IMR-90 (cell line): ENCODE results near the gene MRPL10. TPM values are rescaled to one million over a fixed set of nuclear protein-coding genes. Genes with fewer than 3 reads are reported as not detected.

Experiments
- ATAC-seq: fragments of 200-7000 bp; cut with Tn5 transposase; 2 replicates; pipeline ENCODE4 v1.9.1; 2020; ENCODE audit warnings: low read depth, mild to moderate bottlenecking, moderate library complexity
- BruUV-seq: library from RNA; stranded (reverse); fragments of 400-500 nt; replicated peaks from 2 replicates; lab custom pipeline; 2021; lab: Mats Ljungman, UMichigan
- CTCF ChIA-PET: fragments of 300-600 bp; formaldehyde crosslinking; extraction: SDS; loops from one replicate; lab custom pipeline; 2021; ENCODE audit warnings: antibody characterized with exemption; lab: Yijun Ruan, JAX
- POLR2A ChIA-PET: fragments of 300-600 bp; sonication (Branson Sonifier 250); formaldehyde crosslinking; loops from one replicate; lab custom pipeline; 2022; ENCODE audit warnings: antibody characterized with exemption; ENCODE audit not compliant: unreplicated experiment; lab: Charles Lee
- DNase-seq: peaks from one replicate; pipeline ENCODE4 v3.0.0; 2013
- H2AFZ ChIP-seq: replicated peaks from 2 replicates; pipeline ENCODE3; 2013; ENCODE audit warnings: low read length, mild to moderate bottlenecking; ENCODE audit not compliant: poor library complexity
- H2AK5ac ChIP-seq: 2 replicates; pipeline ENCODE4 v1.6.1; 2013; ENCODE audit warnings: low read depth, low read length, inconsistent platforms
- H2AK9ac ChIP-seq: replicated peaks from 2 replicates; pipeline ENCODE3; 2013; ENCODE audit warnings: mild to moderate bottlenecking, low read depth, low read length, moderate library complexity; ENCODE audit not compliant: poor library complexity
- H2BK120ac ChIP-seq: 2 replicates; pipeline ENCODE4 v1.6.1; 2013; ENCODE audit warnings: low read depth, low read length, inconsistent platforms
- H2BK15ac ChIP-seq: 3 replicates; pipeline ENCODE4 v1.6.1; 2013; ENCODE audit warnings: low read depth, low read length, inconsistent platforms
- H2BK20ac ChIP-seq: 2 replicates; pipeline ENCODE4 v1.6.1; 2013; ENCODE audit warnings: low read depth, mild to moderate bottlenecking, inconsistent platforms, low read length, moderate library complexity
- H2BK5ac ChIP-seq: 2 replicates; pipeline ENCODE4 v1.6.1; 2013; ENCODE audit warnings: mild to moderate bottlenecking, low read depth, low read length, inconsistent platforms; ENCODE audit not compliant: poor library complexity, severe bottlenecking
- H3K14ac ChIP-seq: replicated peaks from 2 replicates; pipeline ENCODE4 v1.6.1; 2013; ENCODE audit warnings: low read depth, low read length, inconsistent platforms
- H3K18ac ChIP-seq: 2 replicates; pipeline ENCODE4 v1.6.1; 2013; ENCODE audit warnings: low read depth, low read length, control low read depth
- H3K23ac ChIP-seq: 2 replicates; pipeline ENCODE4 v1.6.1; 2013; ENCODE audit warnings: low read depth, low read length, inconsistent platforms
- H3K27ac ChIP-seq: 2 replicates; pipeline ENCODE4 v1.5.1; 2013; ENCODE audit warnings: mild to moderate bottlenecking, control low read depth, low read length; ENCODE audit not compliant: insufficient read depth
- H3K27me3 ChIP-seq: 2 replicates; pipeline ENCODE4 v1.6.1; 2013; ENCODE audit warnings: low read length; ENCODE audit not compliant: control insufficient read depth, insufficient read depth
- H3K36me3 ChIP-seq: 2 replicates; pipeline ENCODE4 v1.6.1; 2013; ENCODE audit warnings: low read length, mixed read lengths; ENCODE audit not compliant: control insufficient read depth, insufficient read depth
- H3K4ac ChIP-seq: 2 replicates; pipeline ENCODE4 v1.6.1; 2013; ENCODE audit warnings: low read depth, low read length, inconsistent platforms
- H3K4me1 ChIP-seq: 2 replicates; pipeline ENCODE4 v1.6.1; 2013; ENCODE audit warnings: low read length, mixed read lengths; ENCODE audit not compliant: control insufficient read depth, insufficient read depth
- H3K4me2 ChIP-seq: 2 replicates; pipeline ENCODE4 v1.6.1; 2013; ENCODE audit warnings: low read depth, mild to moderate bottlenecking, control low read depth, low read length, moderate library complexity
- H3K4me3 ChIP-seq: 2 replicates; pipeline ENCODE4 v1.5.1; 2013; ENCODE audit warnings: low read depth, mild to moderate bottlenecking, control low read depth, low read length, moderate library complexity; ENCODE audit not compliant: insufficient read depth
- H3K56ac ChIP-seq: 2 replicates; pipeline ENCODE4 v1.6.1; 2013; ENCODE audit warnings: low read length, inconsistent platforms; ENCODE audit not compliant: insufficient read depth; ENCODE audit errors: extremely low read depth
- H3K79me1 ChIP-seq, 2 experiments: 2 replicates each; pipeline ENCODE4 v1.6.1; 2013; ENCODE audit warnings: low read length in 2 of 2, inconsistent platforms in 1 of 2, low read depth in 1 of 2
- H3K9ac ChIP-seq: 2 replicates; pipeline ENCODE4 v1.6.1; 2013; ENCODE audit warnings: low read depth, low read length, control low read depth
- H3K9me1 ChIP-seq: 2 replicates; pipeline ENCODE4 v1.6.1; 2013; ENCODE audit warnings: low read length, inconsistent platforms; ENCODE audit not compliant: insufficient read depth
- H3K9me3 ChIP-seq: 2 replicates; pipeline ENCODE4 v1.6.1; 2013; ENCODE audit warnings: low read length; ENCODE audit not compliant: control insufficient read depth, insufficient read depth
- H4K20me1 ChIP-seq: 2 replicates; pipeline ENCODE4 v1.6.1; 2013; ENCODE audit warnings: low read length, inconsistent platforms; ENCODE audit not compliant: insufficient read depth
- H4K5ac ChIP-seq: 2 replicates; pipeline ENCODE4 v1.6.1; 2013; ENCODE audit warnings: mild to moderate bottlenecking, low read depth, low read length, control low read depth
- H4K8ac ChIP-seq, 2 experiments: 2 replicates each; pipeline ENCODE4 v1.6.1; 2013; ENCODE audit warnings: low read depth in 2 of 2, low read length in 2 of 2, control low read depth in 1 of 2, inconsistent platforms in 1 of 2
- H4K91ac ChIP-seq: 2 replicates; pipeline ENCODE4 v1.6.1; 2013; ENCODE audit warnings: low read depth, low read length, inconsistent platforms; ENCODE audit not compliant: insufficient read depth
- CTCF ChIP-seq: conservative IDR thresholded peaks from 2 replicates; pipeline ENCODE4 v1.5.1; 2012; ENCODE audit warnings: mild to moderate bottlenecking, low read depth, low read length, improper control_type of control experiment
- ELK1 ChIP-seq: fragments of 150-350 bp; IDR thresholded peaks from 2 replicates; pipeline ENCODE4 v1.6.1; 2016; ENCODE audit warnings: low read depth, mild to moderate bottlenecking, low read length, moderate library complexity, borderline replicate concordance
- FOS ChIP-seq: fragments of 150-350 bp; IDR thresholded peaks from 2 replicates; pipeline ENCODE4 v1.6.1; 2016; ENCODE audit warnings: low read depth, low read length
- MAFK ChIP-seq: IDR thresholded peaks from 2 replicates; pipeline ENCODE4 v1.6.1; 2012; ENCODE audit warnings: low read depth, low read length, improper control_type of control experiment
- POLR2A ChIP-seq: IDR thresholded peaks from 2 replicates; pipeline ENCODE4 v1.6.1; 2012; ENCODE audit warnings: mild to moderate bottlenecking, low read depth, low read length
- RAD21 ChIP-seq: IDR thresholded peaks from 2 replicates; pipeline ENCODE4 v1.6.1; 2012; ENCODE audit warnings: low read length, improper control_type of control experiment
- RCOR1 ChIP-seq: IDR thresholded peaks from 2 replicates; pipeline ENCODE4 v1.6.1; 2012; ENCODE audit warnings: mild to moderate bottlenecking, low read length, improper control_type of control experiment; ENCODE audit not compliant: insufficient replicate concordance
- SMC3 ChIP-seq: fragments of 150-350 bp; IDR thresholded peaks from 2 replicates; pipeline ENCODE4 v1.6.1; 2016; ENCODE audit warnings: low read depth, mild to moderate bottlenecking, antibody characterized with exemption, low read length, moderate library complexity
- WGBS, 2 experiments: methylation state at CpG; one replicate each; pipeline versions ENCODE4 v1.1.5 to v1.1.7; 2013; ENCODE audit warnings: missing lambda C conversion rate in 2 of 2; ENCODE audit not compliant: insufficient read length in 1 of 2; ENCODE audit errors: extremely low coverage in 2 of 2; 5-methylcytosine and 5-hydroxymethylcytosine counted together
- dilution Hi-C: fragments of 300-500 bp; cut with HindIII; formaldehyde crosslinking; loops from one replicate; pipeline ENCODE4 v1.14.3; 2018; ENCODE audit warnings: low sequenced_read_pairs; ENCODE audit not compliant: unreplicated experiment
- in situ Hi-C: fragments of 300-500 bp; cut with MboI; formaldehyde crosslinking; loops from 3 replicates; pipeline ENCODE4 v1.14.3; 2019; ENCODE audit warnings: low sequenced_read_pairs, inconsistent platforms, mixed read lengths
- intact Hi-C: fragments of 100-400 bp; cut with micrococcal nuclease; formaldehyde crosslinking; loops from 2 replicates; pipeline ENCODE4 v1.10.0; 2022
- polyA plus RNA-seq, 3 experiments: library from polyadenylated mRNA; depleted of rRNA; stranded (reverse); fragments of >200 nt; gene quantifications; 2 replicates each; pipeline ENCODE4 v1.2.3, GENCODE V29; 2012; ENCODE audit warnings: low replicate concordance in 1 of 3
- total RNA-seq: library from RNA; depleted of rRNA; stranded (reverse); fragments of >200 nt; gene quantifications from 2 replicates; pipeline ENCODE4 v1.2.3, GENCODE V29; 2012

Gene MRPL10
- total and polyA plus RNA-seq, 2 of the 4 experiments (the other 2 are of a cell fraction): 32.3 to 61.8 TPM

GRCh38 chr17:47802341-47803022 lies 28.9 kb downstream of the MRPL10 start:
- dilution Hi-C loops: no loop called here
- Histone ChIP-seq H2BK5ac (no peak overlapping the region), H3K9me3 (no peaks in the 10 kb centered on the region), H3K4ac (no peak overlapping the region), H3K4me1 (no peaks in the 10 kb centered on the region), H3K14ac (no peak overlapping the region), H2BK120ac (no peak overlapping the region), H3K18ac (no peak overlapping the region), H3K23ac (no peak overlapping the region), H2BK15ac (no peak overlapping the region), H3K36me3 (peaks cover 9% of the 10 kb centered on the region), H3K27ac (no peak overlapping the region), H2AK5ac (no peak overlapping the region), H4K20me1 (no peaks in the 10 kb centered on the region; the same call in none of the 2 replicates), H4K5ac (no peak overlapping the region), H3K56ac (no peak overlapping the region), H4K8ac (no peak overlapping the region), H2AK9ac (no peak overlapping the region), H2BK20ac (no peak overlapping the region), H3K79me1 (no peaks in the 10 kb centered on the region), H3K9me1 (no peaks in the 10 kb centered on the region), H4K91ac (no peak overlapping the region), H3K27me3 (peaks cover 36% of the 10 kb centered on the region), H3K4me2 (no peak overlapping the region), H3K9ac (no peak overlapping the region), H2AFZ (no peak overlapping the region), H3K4me3 (no peak overlapping the region)
- no TSS peak for BruUV-seq
- peak; percentile 94 for ATAC-seq
- DNase-seq: peak; percentile 41
- intact Hi-C loops: no loop called here
- CTCF ChIA-PET: no interaction called here
- no peak for TF ChIP-seq POLR2A
- TF ChIP-seq ELK1: no peak
- no peak for TF ChIP-seq FOS
- TF ChIP-seq MAFK: no peak
- TF ChIP-seq RCOR1: no peak
- TF ChIP-seq SMC3: peak; percentile 46; the same call in 1 of the 2 replicates
- peak; percentile 58 for TF ChIP-seq CTCF
- peak; percentile 59 for TF ChIP-seq RAD21
- POLR2A ChIA-PET: no interaction called here
- WGBS, 2 experiments: 0% methylated on average over 2 of the region's 9 CpGs; no CpG with 5 or more reads in 1 of the 2 experiments
- in situ Hi-C loops: no loop called here
